Stimulated activated CD4-positive, alpha-beta T cell treated with anti-CD3 and anti-CD28 coated beads, Interleukin-1b, Interleukin-23, amount 100 ng/mL, for 48 hours (primary cell): ENCODE data around the gene HMX2.

Source experiments
- DNase-seq: peaks from one replicate; pipeline ENCODE4 v3.0.0-alpha.2; 2020

HMX2 gene

GRCh38 chr10:123139521-123140163 lies 8.3 kb upstream of the HMX2 start:
- DNase-seq, result no peak

- no peak for DNase-seq
Observed at GRCh38 chr10:123140164-123140982, 7.6 kb upstream of the HMX2 start.

GRCh38 chr10:123140983-123141390 lies 6.9 kb upstream of the HMX2 start:
- no peak for DNase-seq

- DNase-seq, result no peak
Observed at GRCh38 chr10:123141791-123142700, 5.9 kb upstream of the HMX2 start.

- DNase-seq, result no peak
Observed at GRCh38 chr10:123142701-123143161, 5.2 kb upstream of the HMX2 start.

GRCh38 chr10:123143162-123143824 lies 4.6 kb upstream of the HMX2 start:
- no peak for DNase-seq

- no peak for DNase-seq
Observed at GRCh38 chr10:123143825-123144168, 4.1 kb upstream of the HMX2 start.

GRCh38 chr10:123144697-123145541 lies 3.0 kb upstream of the HMX2 start:
- DNase-seq, result no peak

- no peak for DNase-seq
Observed at GRCh38 chr10:123145542-123146012, 2.4 kb upstream of the HMX2 start.

- no peak for DNase-seq
Observed at GRCh38 chr10:123146013-123146893, 1.7 kb upstream of the HMX2 start.

- no peak for DNase-seq
Observed at GRCh38 chr10:123146894-123147634, 872 bp upstream of the HMX2 start.

GRCh38 chr10:123148414-123149161 lies 652 bp downstream of the HMX2 start:
- no peak for DNase-seq

GRCh38 chr10:123149162-123149567 lies 1.2 kb downstream of the HMX2 start:
- no peak for DNase-seq

- no peak for DNase-seq
Observed at GRCh38 chr10:123149568-123150270, 1.8 kb downstream of the HMX2 start.

- DNase-seq, result no peak
Observed at GRCh38 chr10:123150271-123150985, 2.5 kb downstream of the HMX2 start.

- DNase-seq, result peak; percentile 43
Observed at GRCh38 chr10:123150986-123151736, 3.2 kb downstream of the HMX2 start.

- no peak for DNase-seq
Observed at GRCh38 chr10:123151737-123152135, 3.8 kb downstream of the HMX2 start.
